GM15510 (cell line): ENCODE results near the gene CDH15.

Experiments used
- POLR2A ChIP-seq: IDR thresholded peaks from 3 replicates; pipeline ENCODE4 v1.6.1; 2011; ENCODE audit warnings: borderline replicate concordance; ENCODE audit not compliant: insufficient read length; ENCODE audit errors: extremely low read depth

CDH15 gene

GRCh38 chr16:89159066-89159849 is 12.3 kb upstream of the CDH15 start:
- no peak for TF ChIP-seq POLR2A

GRCh38 chr16:89159850-89160354 is 11.6 kb upstream of the CDH15 start:
- TF ChIP-seq POLR2A: no peak

DNA sequence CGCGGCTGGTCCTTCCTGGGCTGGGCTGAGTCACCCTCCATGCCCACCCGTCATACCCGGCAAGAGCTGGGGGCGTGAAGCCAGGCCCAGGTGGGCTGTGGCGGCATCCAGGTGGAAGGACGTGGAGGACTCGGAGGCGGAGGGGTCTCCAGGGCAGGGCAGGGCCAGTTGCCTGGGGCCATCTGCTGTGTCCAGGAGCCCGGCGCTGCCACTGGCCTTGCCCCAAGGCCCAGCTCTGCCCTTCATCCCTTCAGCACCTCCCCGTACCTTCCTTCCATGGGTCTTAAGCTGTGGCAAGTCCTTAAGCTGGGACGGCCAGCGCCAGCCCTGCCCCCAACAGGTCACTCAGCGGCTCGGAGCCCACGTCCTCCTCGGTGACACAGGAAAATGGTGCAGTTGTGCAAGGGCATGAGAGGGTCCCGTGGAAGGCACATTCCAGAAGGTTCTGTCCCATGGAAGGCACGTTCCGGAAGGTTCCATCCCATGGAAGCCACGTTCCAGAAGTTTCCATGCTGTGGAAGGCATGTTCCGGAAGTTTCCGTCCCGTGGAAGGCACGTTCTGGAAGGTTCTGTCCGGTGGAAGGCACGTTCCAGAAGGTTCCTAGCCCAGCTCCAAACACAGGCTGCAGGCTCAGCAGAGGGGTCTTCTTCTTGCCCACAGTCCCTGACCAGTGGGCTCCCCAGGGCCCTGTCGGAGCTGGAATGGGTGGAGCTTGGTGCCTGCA is 10.4 kb upstream of the CDH15 start:
- TF ChIP-seq POLR2A: no peak

DNA sequence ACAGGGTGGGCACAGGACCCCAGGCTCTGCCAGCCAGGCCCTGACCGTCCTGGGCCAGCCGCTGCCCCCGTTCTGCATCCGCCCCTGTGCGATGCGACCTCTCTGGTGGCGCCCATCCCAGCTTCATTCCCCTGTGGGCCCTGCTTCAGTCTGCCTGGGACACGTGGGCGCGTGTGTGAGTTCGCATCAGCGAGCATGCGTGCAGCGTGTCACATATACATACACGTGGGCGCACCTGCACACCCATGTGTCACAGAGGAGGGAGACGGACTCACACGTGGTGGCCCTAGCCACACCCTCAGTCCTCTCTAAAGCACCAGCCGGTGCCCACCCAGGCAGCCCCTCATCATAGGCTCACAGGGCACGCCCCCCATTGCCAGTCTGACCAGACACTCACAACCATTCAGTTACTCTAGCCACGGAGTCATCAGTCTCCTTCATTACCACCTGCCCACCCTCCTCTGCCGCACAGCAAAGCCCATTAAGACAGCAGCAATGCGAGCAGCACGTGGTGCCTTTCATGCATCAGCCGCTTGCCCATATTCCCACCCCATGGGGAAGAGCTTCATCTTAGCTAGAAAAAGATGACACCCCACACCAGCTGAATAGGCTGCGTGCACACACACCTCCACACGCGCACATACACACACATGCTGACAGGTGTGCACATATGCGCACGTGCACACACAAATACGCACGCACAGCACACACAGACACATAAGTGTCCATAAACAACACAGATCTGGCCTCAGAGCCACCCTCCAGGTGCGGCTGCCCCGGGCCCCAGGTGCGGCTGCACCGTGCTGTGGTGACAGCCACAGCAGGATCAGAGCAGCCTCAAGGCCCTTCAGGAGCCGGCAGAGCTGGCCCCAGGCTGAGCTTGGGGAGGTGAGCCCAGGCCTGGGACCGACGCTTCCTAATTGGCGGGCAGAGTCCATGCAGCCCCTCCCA is 9.5 kb upstream of the CDH15 start:
- no peak for TF ChIP-seq POLR2A

GRCh38 chr16:89163297-89163696 is 8.3 kb upstream of the CDH15 start:
- no peak for TF ChIP-seq POLR2A

GRCh38 chr16:89164436-89164835 is 7.1 kb upstream of the CDH15 start:
- TF ChIP-seq POLR2A: no peak

- no peak for TF ChIP-seq POLR2A
These were observed 6.5 kb upstream of the CDH15 start for GRCh38 chr16:89164847-89165680.

- TF ChIP-seq POLR2A: no peak
These were observed 4.7 kb upstream of the CDH15 start for GRCh38 chr16:89166696-89167424.

- no peak for TF ChIP-seq POLR2A
These were observed 4.1 kb upstream of the CDH15 start for GRCh38 chr16:89167425-89167941.

- TF ChIP-seq POLR2A: no peak
These were observed 3.0 kb upstream of the CDH15 start for GRCh38 chr16:89168381-89169189.

DNA sequence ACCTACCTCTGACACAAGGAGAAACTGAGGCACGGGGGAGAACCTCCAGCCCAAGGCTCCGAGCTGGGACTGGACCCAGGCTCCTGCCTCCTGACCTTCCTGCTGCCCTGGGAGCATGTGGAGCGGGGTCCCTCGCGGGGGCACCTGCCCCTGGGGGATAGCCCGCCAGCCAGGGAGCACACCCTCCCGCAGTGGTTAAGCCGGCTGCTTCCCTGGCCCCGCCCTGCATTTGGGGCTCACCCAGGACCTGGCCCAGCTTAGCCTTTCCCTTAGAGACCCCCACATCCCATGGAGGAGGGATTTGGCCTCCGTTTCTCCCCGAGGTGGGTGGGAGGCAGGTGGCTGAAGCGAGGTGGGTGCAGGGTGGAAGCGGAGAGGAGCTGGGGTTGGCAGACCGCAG is 1.8 kb upstream of the CDH15 start:
- no peak for TF ChIP-seq POLR2A
